ENCODE data around the gene H2BK1.

Gene H2BK1

DNA sequence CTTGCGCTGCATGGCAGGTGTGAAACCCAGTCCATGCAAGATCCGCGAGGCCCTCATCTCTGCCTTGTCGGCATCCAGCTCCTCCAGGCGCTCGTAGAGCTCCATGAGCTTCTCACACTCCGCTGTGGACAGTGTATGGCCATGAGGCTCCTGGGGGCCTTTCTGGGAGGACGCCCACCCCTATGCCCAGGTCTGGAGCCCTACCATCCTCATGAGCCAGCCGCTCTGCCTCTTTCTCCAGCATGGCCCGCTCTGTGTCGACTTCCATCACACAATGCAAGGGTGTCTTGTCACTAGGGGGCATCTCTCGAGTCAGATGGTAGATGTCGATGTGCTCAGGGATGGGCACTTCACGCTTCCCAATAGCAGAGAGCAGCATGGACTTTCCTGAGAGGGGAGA is 13.4 kb upstream of the H2BK1 start:
- ChIA-PET POLR2A (interaction anchor here (0.7 kb wide), 1 partner anchor 457 kb away, joined by 5 read pairs; no protein-coding TSS in a partner anchor), CTCF (interaction anchor here (1.2 to 8.5 kb wide), 2 partner anchors 20 to 91 kb away, joined by 3 to 109 read pairs; no protein-coding TSS in a partner anchor)
- no peak for TF ChIP-seq CTCF (IDR thresholded peaks at IDR 0.05; ENCODE audit: insufficient read depth, low read length, missing control alignments)
- DNase-seq (ENCODE audit: low read depth, low spot score) = no peak
- no peak overlapping the region for H3K4me3 ChIP-seq (ENCODE audit: low read depth, low read length)

DNA sequence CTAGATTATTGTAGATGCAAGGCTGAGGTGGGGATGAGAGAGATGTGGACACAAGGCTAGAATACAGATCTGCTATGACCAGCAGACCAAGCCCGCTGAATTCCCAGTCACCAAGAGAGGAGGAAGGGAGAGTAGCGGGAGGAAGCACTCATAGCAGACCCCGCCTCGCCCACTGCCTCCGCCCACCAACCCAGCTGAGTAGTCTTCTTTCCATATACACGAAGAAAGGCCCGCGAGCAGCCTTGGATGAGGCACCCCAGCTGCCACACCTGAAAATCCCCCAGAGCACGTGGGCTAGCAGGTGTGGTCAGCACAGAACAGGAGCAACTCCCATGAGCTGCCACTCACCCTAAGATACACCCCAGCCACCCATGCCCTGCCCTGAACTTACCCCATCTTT is 7.9 kb upstream of the H2BK1 start:
- ChIA-PET CTCF (interaction anchor here (1.3 kb wide), 1 partner anchor 9 kb away, joined by 3 read pairs; the partner anchor contains the start of gene ABCF2), POLR2A (interaction anchor here (0.6 to 1.3 kb wide), 2 partner anchors 9 to 30 kb away, joined by 3 read pairs; partner anchors contain the start of genes ABCF2 and SMARCD3)
- TF ChIP-seq CTCF (IDR thresholded peaks at IDR 0.05; ENCODE audit: insufficient read depth, low read length, missing control alignments) = no peak

GRCh38 chr7:151215396-151215795 is 5.1 kb upstream of the H2BK1 start:
- ChIA-PET POLR2A (no interaction called here), CTCF (interaction anchor here (0.8 to 1.4 kb wide), 2 partner anchors 9 to 230 kb away, joined by 3 read pairs; no protein-coding TSS in a partner anchor)
- DNase-seq (ENCODE audit: low read depth, low spot score) = no peak
- H3K4me3 ChIP-seq (ENCODE audit: low read depth, low read length) = no peak overlapping the region
- TF ChIP-seq CTCF (IDR thresholded peaks at IDR 0.05; ENCODE audit: insufficient read depth, low read length, missing control alignments) = no peak

More for the DNA sequence above, 7.9 kb upstream of the H2BK1 start:
- H3K4me3 ChIP-seq (ENCODE audit: low read depth, low read length) = no peak overlapping the region
- no peak for DNase-seq (ENCODE audit: low read depth, low spot score)

GRCh38 chr7:151213826-151214225 is 3.5 kb upstream of the H2BK1 start:
- no peak for DNase-seq (ENCODE audit: low read depth, low spot score)
- H3K4me3 ChIP-seq (ENCODE audit: low read depth, low read length) = no peak overlapping the region
- CTCF ChIA-PET = no interaction called here
- no peak for TF ChIP-seq CTCF (IDR thresholded peaks at IDR 0.05; ENCODE audit: insufficient read depth, low read length, missing control alignments)
- POLR2A ChIA-PET = interaction anchor here (2.7 kb wide), 1 partner anchor 13 kb away, joined by 8 read pairs; the partner anchor contains the start of gene ABCF2

DNA sequence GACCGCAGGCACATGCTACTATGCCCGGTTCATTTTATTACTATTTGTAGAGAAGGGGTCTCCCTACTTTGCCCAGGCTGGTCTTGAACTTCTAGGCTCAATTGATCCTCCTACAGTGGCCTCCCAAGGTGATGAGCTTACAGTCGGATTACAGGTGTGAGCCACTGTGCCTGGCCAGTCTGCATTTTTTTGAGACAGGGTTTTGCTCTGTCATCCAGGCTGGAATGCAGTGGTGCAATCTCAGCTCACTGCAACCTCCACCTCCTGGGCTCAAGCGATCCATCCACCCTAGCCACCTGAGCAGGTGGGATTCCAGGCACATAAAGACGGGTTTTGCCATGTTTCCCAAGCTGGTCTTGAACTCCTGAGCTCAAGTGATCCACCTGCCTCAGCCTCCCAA is 2.3 kb upstream of the H2BK1 start:
- no peak for DNase-seq (ENCODE audit: low read depth, low spot score)
- no peak for TF ChIP-seq CTCF (IDR thresholded peaks at IDR 0.05; ENCODE audit: insufficient read depth, low read length, missing control alignments)
- H3K4me3 ChIP-seq (ENCODE audit: low read depth, low read length) = no peak overlapping the region
- ChIA-PET CTCF (interaction anchor here (0.8 to 1.1 kb wide), 2 partner anchors 13 to 44 kb away, joined by 3 read pairs; no protein-coding TSS in a partner anchor), POLR2A (interaction anchor here (2.7 kb wide), 1 partner anchor 14 kb away, joined by 8 read pairs; the partner anchor contains the start of gene ABCF2)

GRCh38 chr7:151211155-151211772 is 976 bp upstream of the H2BK1 start:
- H3K4me3 ChIP-seq (ENCODE audit: low read depth, low read length) = no peak overlapping the region
- DNase-seq (ENCODE audit: low read depth, low spot score) = no peak
- TF ChIP-seq CTCF (IDR thresholded peaks at IDR 0.05; ENCODE audit: insufficient read depth, low read length, missing control alignments) = no peak
- CTCF ChIA-PET = no interaction called here
- POLR2A ChIA-PET = interaction anchor here (2.7 kb wide), 1 partner anchor 16 kb away, joined by 8 read pairs; the partner anchor contains the start of gene ABCF2

Data from AG04449 (cell line).